ENCODE data around the gene DHRS7. TPM values are rescaled to one million over a fixed set of nuclear protein-coding genes. Genes with fewer than 3 reads are reported as not detected.

DHRS7 gene
- total and polyA plus RNA-seq, 2 of the 8 experiments (the other 6 are each of a cell fraction or from before 2014, with no cell fraction given) = 10.8 to 27.5 TPM

- no peaks in the 10 kb centered on the region for H3K79me1 ChIP-seq (ENCODE audit: low read depth, low read length)
- no peak overlapping the region for H2BK12ac ChIP-seq (ENCODE audit: low read depth, low read length)
- H3K23ac ChIP-seq (ENCODE audit: insufficient read length) = no peak overlapping the region
- no peak overlapping the region for H4K8ac ChIP-seq (ENCODE audit: extremely low read depth, insufficient read depth, low read length)
- peaks cover 0 to 3% (median 0%) of the 10 kb centered on the region in 4 experiments; a peak in 1 of 7 replicates for H3K4me1 ChIP-seq (replicated peaks in 1 of 4; ENCODE audit: control insufficient read depth in 3 of 4, insufficient read depth in 4 of 4, low read length in 3 of 4)
- H3K4me3 ChIP-seq (ENCODE audit: extremely low read depth in 1 of 4, insufficient read depth in 2 of 4, low read depth in 3 of 4, low read length in 4 of 4) = no peak overlapping the region
- ChIA-PET POLR2A (ENCODE audit: partially characterized antibody) (no interaction called here), CTCF (ENCODE audit: partially characterized antibody) (interaction anchor here (1.4 to 2.1 kb wide), 2 partner anchors 15 to 205 kb away, joined by 4 to 6 read pairs; no protein-coding TSS in a partner anchor)
- H2AFZ ChIP-seq (ENCODE audit: low read length) = no peak overlapping the region
- H3K9me3 ChIP-seq (ENCODE audit: insufficient read depth in 2 of 2, low read depth in 1 of 2, low read length in 1 of 2) = 0 out of 4 replicates have a peak, but pooled peaks cover 0 to 3% of the 10 kb centered on the region in 2 experiments
- TF ChIP-seq CHD1 (IDR thresholded peaks at IDR 0.05; ENCODE audit: low read depth, low read length) (no peak), SIX5 (IDR thresholded peaks at IDR 0.05; ENCODE audit: low read depth, low read length) (no peak), RAD21 (IDR thresholded peaks at IDR 0.05 in 1 of 2, conservative IDR thresholded peaks at IDR 0.05 in 1 of 2; ENCODE audit: low read depth in 2 of 2, low read length in 2 of 2) (no peak), RNF2 (IDR thresholded peaks at IDR 0.05; ENCODE audit: borderline replicate concordance, low read depth, low read length, missing control alignments, poor library complexity, severe bottlenecking) (no peak), RXRA (IDR thresholded peaks at IDR 0.05; ENCODE audit: insufficient read depth, low read depth, low read length) (no peak), SAP30 (IDR thresholded peaks at IDR 0.05; ENCODE audit: insufficient read depth, insufficient replicate concordance, low read length) (no peak), POLR2AphosphoS5 (IDR thresholded peaks at IDR 0.05; ENCODE audit: low read depth, low read length) (no peak), RBBP5 (IDR thresholded peaks at IDR 0.05; ENCODE audit: borderline replicate concordance, low read depth, low read length) (no peak)
- H3K23me2 ChIP-seq (ENCODE audit: low read depth, low read length) = peaks cover 1% of the 10 kb centered on the region; the same call in 1 of the 2 replicates
- no peaks in the 10 kb centered on the region for H4K20me1 ChIP-seq (replicated peaks in 1 of 2; ENCODE audit: control insufficient read depth in 1 of 2, insufficient read depth in 2 of 2, low read length in 2 of 2)
- FAIRE-seq (no peak), DNase-seq (ENCODE audit: low read depth in 1 of 2, low spot score in 2 of 2) (no peak)
- no peak overlapping the region for H3K18ac ChIP-seq (ENCODE audit: extremely low read depth, low read length)
- H4K5ac ChIP-seq (ENCODE audit: insufficient read length, low read depth, low read length) = no peak overlapping the region
- H2BK15ac ChIP-seq (ENCODE audit: low read length) = no peak overlapping the region
- H3K4me2 ChIP-seq (ENCODE audit: insufficient read depth in 1 of 2, low read depth in 2 of 2, low read length in 2 of 2) = no peak overlapping the region
- H3K27me3 ChIP-seq (replicated peaks in 1 of 4; ENCODE audit: control insufficient read depth in 3 of 4, extremely low read depth in 1 of 4, insufficient read depth in 3 of 4, low read length in 3 of 4) = no peaks in the 10 kb centered on the region; a peak in 2 of 7 replicates
- no peak overlapping the region for H3K9ac ChIP-seq (replicated peaks in 1 of 4; ENCODE audit: extremely low read depth in 1 of 4, low read depth in 3 of 4, low read length in 3 of 4)
- H3K36me3 ChIP-seq (ENCODE audit: control insufficient read depth in 2 of 4, insufficient read depth in 4 of 4, low read length in 3 of 4) = no peaks in the 10 kb centered on the region
- H3K27ac ChIP-seq (ENCODE audit: low read depth, low read length) = no peak overlapping the region
- no peaks in the 10 kb centered on the region for H3K79me2 ChIP-seq (ENCODE audit: control insufficient read depth in 1 of 2, insufficient read depth in 2 of 2, low read length in 2 of 2)
- H2BK120ac ChIP-seq (replicated peaks; ENCODE audit: low read depth, low read length) = no peak overlapping the region
- no peak overlapping the region for H2BK5ac ChIP-seq (ENCODE audit: low read depth, low read length)
- H3K14ac ChIP-seq (ENCODE audit: insufficient read length) = no peak overlapping the region
- no peak overlapping the region for H2BK20ac ChIP-seq (ENCODE audit: low read length)
- no peak overlapping the region for H3K56ac ChIP-seq (replicated peaks; ENCODE audit: insufficient read length, low read depth, low read length)
- H2AK5ac ChIP-seq (ENCODE audit: low read depth, low read length) = no peak overlapping the region
- H3K4ac ChIP-seq (replicated peaks; ENCODE audit: insufficient read length, low read depth, low read length) = no peak overlapping the region
- no peak overlapping the region for H4K91ac ChIP-seq (replicated peaks; ENCODE audit: insufficient read length, low read length)
- 83% methylated on average over 3 of the region's 3 CpGs; no CpG with 5 or more reads in 1 of the 2 experiments for WGBS, 2 experiments (ENCODE audit: extremely low coverage in 1 of 2, insufficient coverage in 1 of 2, insufficient read length in 1 of 2, insufficient replicate concordance in 2 of 2, low coverage in 1 of 2, low lambda C conversion rate in 2 of 2, missing lambda C conversion rate in 1 of 2)
Measured at GRCh38 chr14:60169722-60170121, 4.5 kb upstream of the DHRS7 start.
